Activated naive CD4-positive, alpha-beta T cell treated with anti-CD3 and anti-CD28 coated beads, Interleukin-2, amount 10 ng/mL, durations not matched to agents 7 days and 5 days (primary cell): Measurements from ENCODE around the gene C19orf38.

Experiments used
- CTCF ChIA-PET: fragments of 350-600 bp; sonication (Branson Sonifier 250); formaldehyde crosslinking; loops from one replicate; lab custom pipeline; 2021; ENCODE audit warnings: antibody characterized with exemption; lab: Charles Lee
- DNase-seq: peaks from one replicate; pipeline ENCODE4 v3.0.0-alpha.2; 2020
- H3K27ac Mint-ChIP-seq: one replicate; pipeline ENCODE4 v1.8.0; 2021; ENCODE audit warnings: mild to moderate bottlenecking, moderate library complexity, mixed read lengths
- H3K27me3 Mint-ChIP-seq: one replicate; pipeline ENCODE4 v1.8.0; 2021; ENCODE audit warnings: mild to moderate bottlenecking, mixed read lengths
- H3K36me3 Mint-ChIP-seq: one replicate; pipeline ENCODE4 v1.8.0; 2021; ENCODE audit warnings: mixed read lengths
- H3K4me1 Mint-ChIP-seq: one replicate; pipeline ENCODE4 v1.8.0; 2021; ENCODE audit warnings: mixed read lengths
- H3K4me3 Mint-ChIP-seq: one replicate; pipeline ENCODE4 v1.8.0; 2021; ENCODE audit warnings: mild to moderate bottlenecking, moderate library complexity, mixed read lengths
- H3K9me3 Mint-ChIP-seq: one replicate; pipeline ENCODE4 v1.8.0; 2021; ENCODE audit warnings: mixed read lengths

The C19orf38 gene

GRCh38 chr19:10907925-10908324, 59.7 kb downstream of the C19orf38 start:
- Mint-ChIP-seq H3K27ac (no peak overlapping the region), H3K4me3 (no peak overlapping the region), H3K36me3 (peaks cover 19% of the 10 kb centered on the region), H3K9me3 (peaks cover 3% of the 10 kb centered on the region), H3K4me1 (no peaks in the 10 kb centered on the region), H3K27me3 (no peaks in the 10 kb centered on the region)
- no peak for DNase-seq
- CTCF ChIA-PET, result no interaction called here

- CTCF ChIA-PET, result no interaction called here
- no peaks in the 10 kb centered on the region for H3K9me3 Mint-ChIP-seq
- H3K36me3 Mint-ChIP-seq, result peaks cover 15% of the 10 kb centered on the region
- no peak overlapping the region for H3K27ac Mint-ChIP-seq
- H3K4me3 Mint-ChIP-seq, result no peak overlapping the region
- no peaks in the 10 kb centered on the region for H3K4me1 Mint-ChIP-seq
- no peaks in the 10 kb centered on the region for H3K27me3 Mint-ChIP-seq
- DNase-seq, result no peak
Measured at GRCh38 chr19:10908380-10908960, 60.3 kb downstream of the C19orf38 start.

DNA sequence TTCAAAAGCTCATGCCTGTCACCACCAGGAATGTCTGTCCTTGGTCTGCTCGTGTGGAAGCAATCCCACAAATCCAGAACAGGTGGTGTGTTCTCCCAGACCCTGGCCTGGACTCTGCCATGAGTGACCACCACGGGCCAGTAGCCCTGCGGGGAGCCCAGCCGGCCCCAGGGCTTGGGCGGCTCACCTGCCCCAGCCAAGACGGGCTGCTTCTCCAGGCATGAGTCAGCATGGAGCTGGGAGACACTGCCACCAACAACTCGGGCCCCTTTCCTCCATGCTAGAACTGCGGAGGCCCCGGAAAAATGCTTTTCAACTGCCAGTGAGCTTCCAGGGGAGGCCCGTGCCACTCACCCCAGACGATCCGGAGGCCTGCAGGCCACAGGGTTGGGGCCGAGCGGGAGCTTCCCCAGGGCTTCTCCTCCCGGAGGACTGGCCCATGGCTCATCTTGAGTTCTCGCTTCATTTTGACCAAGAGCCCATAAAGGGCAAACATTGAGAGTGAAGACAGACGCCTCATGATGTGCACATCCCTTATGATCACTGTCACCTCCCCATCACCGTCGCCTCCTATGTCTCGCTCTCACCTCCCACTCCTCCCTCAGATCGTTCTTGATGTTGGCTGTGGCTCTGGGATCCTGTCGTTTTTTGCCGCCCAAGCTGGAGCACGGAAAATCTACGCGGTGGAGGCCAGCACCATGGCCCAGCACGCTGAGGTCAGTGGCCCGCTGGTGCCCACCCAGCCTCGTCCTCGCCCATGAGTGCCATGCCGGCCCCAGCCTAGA, 63.6 kb downstream of the C19orf38 start:
- Mint-ChIP-seq H3K27me3 (no peaks in the 10 kb centered on the region), H3K4me1 (no peaks in the 10 kb centered on the region), H3K9me3 (no peaks in the 10 kb centered on the region), H3K4me3 (no peak overlapping the region), H3K27ac (no peak overlapping the region), H3K36me3 (peaks cover 13% of the 10 kb centered on the region)
- CTCF ChIA-PET, result no interaction called here
- DNase-seq, result no peak

DNA sequence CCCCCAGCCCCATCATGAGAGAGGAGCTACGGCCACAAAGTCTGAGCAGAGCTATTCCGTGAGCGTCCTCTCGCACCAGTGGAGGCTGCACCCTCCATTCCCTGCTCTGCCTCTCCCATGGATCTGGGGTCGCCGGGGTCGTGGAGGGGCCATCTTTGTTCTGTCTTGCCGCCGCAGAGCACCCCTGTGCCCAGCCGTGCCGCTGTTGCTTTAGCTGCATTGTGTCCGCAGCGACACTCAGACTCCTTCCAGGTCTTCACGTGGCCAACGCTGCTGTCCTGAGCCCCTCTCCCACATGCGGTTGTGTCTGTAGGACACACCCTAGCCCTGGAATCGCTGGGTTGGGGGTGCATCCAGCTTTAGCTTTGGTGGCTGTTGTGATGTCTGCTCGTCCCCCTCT, 64.4 kb downstream of the C19orf38 start:
- no peaks in the 10 kb centered on the region for H3K4me1 Mint-ChIP-seq
- no peak overlapping the region for H3K4me3 Mint-ChIP-seq
- peaks cover 13% of the 10 kb centered on the region for H3K36me3 Mint-ChIP-seq
- CTCF ChIA-PET, result no interaction called here
- DNase-seq, result no peak
- no peaks in the 10 kb centered on the region for H3K27me3 Mint-ChIP-seq
- no peak overlapping the region for H3K27ac Mint-ChIP-seq
- H3K9me3 Mint-ChIP-seq, result no peaks in the 10 kb centered on the region

DNA sequence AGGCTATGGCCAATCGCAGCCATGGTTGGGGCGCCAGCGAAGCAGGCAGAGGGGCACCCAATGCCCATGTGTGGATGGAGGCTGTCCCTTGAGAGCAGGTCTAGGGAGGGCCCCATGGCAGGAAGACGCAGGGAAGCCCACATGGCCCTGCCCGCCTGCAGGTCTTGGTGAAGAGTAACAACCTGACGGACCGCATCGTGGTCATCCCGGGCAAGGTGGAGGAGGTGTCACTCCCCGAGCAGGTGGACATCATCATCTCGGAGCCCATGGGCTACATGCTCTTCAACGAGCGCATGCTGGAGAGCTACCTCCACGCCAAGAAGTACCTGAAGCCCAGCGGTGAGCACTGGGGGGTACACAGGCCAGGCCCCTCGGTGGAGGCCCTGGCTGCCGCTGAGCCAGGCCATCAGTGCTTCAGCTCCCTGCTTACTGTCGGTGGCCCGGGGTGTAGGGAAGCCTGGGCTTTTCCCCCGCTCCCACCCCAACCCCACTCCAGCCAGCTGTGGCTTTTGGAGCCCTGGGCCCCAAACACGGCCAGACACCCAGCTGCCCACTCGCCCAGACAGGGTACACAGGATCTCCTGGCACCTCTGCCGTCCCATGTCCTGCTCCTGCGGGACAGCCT, 65.6 kb downstream of the C19orf38 start:
- H3K4me3 Mint-ChIP-seq, result no peak overlapping the region
- CTCF ChIA-PET, result no interaction called here
- H3K4me1 Mint-ChIP-seq, result no peaks in the 10 kb centered on the region
- no peak for DNase-seq
- H3K9me3 Mint-ChIP-seq, result no peaks in the 10 kb centered on the region
- H3K27ac Mint-ChIP-seq, result no peak overlapping the region
- H3K36me3 Mint-ChIP-seq, result peaks cover 12% of the 10 kb centered on the region
- no peaks in the 10 kb centered on the region for H3K27me3 Mint-ChIP-seq

- CTCF ChIA-PET, result no interaction called here
Measured at GRCh38 chr19:10915130-10916091, 67.2 kb downstream of the C19orf38 start.

DNA sequence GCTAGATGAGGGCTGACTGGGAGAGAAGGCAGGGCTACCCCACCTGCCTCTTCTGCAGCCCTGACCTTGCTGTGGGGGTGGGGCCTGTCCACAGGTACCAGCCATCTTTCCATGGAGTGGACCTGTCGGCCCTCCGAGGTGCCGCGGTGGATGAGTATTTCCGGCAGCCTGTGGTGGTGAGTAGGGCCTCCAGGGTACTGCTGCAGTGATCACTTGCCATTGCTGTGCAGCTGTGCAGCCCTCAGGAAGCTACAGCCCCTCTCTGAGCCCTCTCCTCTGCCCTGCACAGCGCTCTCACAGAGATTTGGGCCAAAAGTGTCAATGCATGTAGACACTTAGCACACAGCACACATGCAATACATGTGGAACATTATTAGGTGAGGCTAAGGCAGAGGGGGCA, 68.4 kb downstream of the C19orf38 start:
- CTCF ChIA-PET, result no interaction called here
- H3K36me3 Mint-ChIP-seq, result peaks cover 16% of the 10 kb centered on the region
- no peaks in the 10 kb centered on the region for H3K27me3 Mint-ChIP-seq
- no peaks in the 10 kb centered on the region for H3K9me3 Mint-ChIP-seq
- no peak for DNase-seq
- no peak overlapping the region for H3K4me3 Mint-ChIP-seq
- H3K4me1 Mint-ChIP-seq, result no peaks in the 10 kb centered on the region
- no peak overlapping the region for H3K27ac Mint-ChIP-seq

More at GRCh38 chr19:10915130-10916091, 67.2 kb downstream of the C19orf38 start:
- H3K9me3 Mint-ChIP-seq, result no peaks in the 10 kb centered on the region
- H3K4me1 Mint-ChIP-seq, result no peaks in the 10 kb centered on the region
- H3K36me3 Mint-ChIP-seq, result peaks cover 12% of the 10 kb centered on the region
- H3K27me3 Mint-ChIP-seq, result no peaks in the 10 kb centered on the region
- no peak overlapping the region for H3K27ac Mint-ChIP-seq
- no peak for DNase-seq
- no peak overlapping the region for H3K4me3 Mint-ChIP-seq

- DNase-seq, result no peak
- Mint-ChIP-seq H3K9me3 (no peaks in the 10 kb centered on the region), H3K27ac (no peak overlapping the region), H3K27me3 (no peaks in the 10 kb centered on the region), H3K4me3 (no peak overlapping the region), H3K4me1 (no peaks in the 10 kb centered on the region), H3K36me3 (peaks cover 13% of the 10 kb centered on the region)
- CTCF ChIA-PET, result interaction anchor here (0.6 kb wide), 1 partner anchor 8 kb away, joined by 3 read pairs; no protein-coding TSS in a partner anchor
Measured at GRCh38 chr19:10918359-10918758, 70.1 kb downstream of the C19orf38 start.
